ENCODE data around the gene ABR.

- TF ChIP-seq, protein P1, sequence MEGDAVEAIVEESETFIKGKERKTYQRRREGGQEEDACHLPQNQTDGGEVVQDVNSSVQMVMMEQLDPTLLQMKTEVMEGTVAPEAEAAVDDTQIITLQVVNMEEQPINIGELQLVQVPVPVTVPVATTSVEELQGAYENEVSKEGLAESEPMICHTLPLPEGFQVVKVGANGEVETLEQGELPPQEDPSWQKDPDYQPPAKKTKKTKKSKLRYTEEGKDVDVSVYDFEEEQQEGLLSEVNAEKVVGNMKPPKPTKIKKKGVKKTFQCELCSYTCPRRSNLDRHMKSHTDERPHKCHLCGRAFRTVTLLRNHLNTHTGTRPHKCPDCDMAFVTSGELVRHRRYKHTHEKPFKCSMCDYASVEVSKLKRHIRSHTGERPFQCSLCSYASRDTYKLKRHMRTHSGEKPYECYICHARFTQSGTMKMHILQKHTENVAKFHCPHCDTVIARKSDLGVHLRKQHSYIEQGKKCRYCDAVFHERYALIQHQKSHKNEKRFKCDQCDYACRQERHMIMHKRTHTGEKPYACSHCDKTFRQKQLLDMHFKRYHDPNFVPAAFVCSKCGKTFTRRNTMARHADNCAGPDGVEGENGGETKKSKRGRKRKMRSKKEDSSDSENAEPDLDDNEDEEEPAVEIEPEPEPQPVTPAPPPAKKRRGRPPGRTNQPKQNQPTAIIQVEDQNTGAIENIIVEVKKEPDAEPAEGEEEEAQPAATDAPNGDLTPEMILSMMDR (IDR thresholded peaks at IDR 0.05): no peak
- TF ChIP-seq EP300 (IDR thresholded peaks at IDR 0.05): no peak
- TF ChIP-seq POLR2A (IDR thresholded peaks at IDR 0.05): no peak
Observed at GRCh38 chr17:1142561-1142971, 37.2 kb downstream of the ABR start.
